AG09319 (cell line): Measurements from ENCODE around the gene TOP1.

ENCODE experiments used
- DNase-seq: peaks from one replicate; pipeline ENCODE4 v3.0.0-alpha.2; 2010; ENCODE audit warnings: low read depth; ENCODE audit errors: extremely low read depth
- TF ChIP-seq, protein P1 (sequence below): IDR thresholded peaks from 2 replicates; pipeline ENCODE4 v1.5.1; 2011; ENCODE audit warnings: low read depth, mild to moderate bottlenecking, inconsistent platforms, low read length, moderate library complexity

TOP1 gene

GRCh38 chr20:41134362-41135186 is 106.0 kb downstream of the TOP1 start:
- TF ChIP-seq, protein P1, sequence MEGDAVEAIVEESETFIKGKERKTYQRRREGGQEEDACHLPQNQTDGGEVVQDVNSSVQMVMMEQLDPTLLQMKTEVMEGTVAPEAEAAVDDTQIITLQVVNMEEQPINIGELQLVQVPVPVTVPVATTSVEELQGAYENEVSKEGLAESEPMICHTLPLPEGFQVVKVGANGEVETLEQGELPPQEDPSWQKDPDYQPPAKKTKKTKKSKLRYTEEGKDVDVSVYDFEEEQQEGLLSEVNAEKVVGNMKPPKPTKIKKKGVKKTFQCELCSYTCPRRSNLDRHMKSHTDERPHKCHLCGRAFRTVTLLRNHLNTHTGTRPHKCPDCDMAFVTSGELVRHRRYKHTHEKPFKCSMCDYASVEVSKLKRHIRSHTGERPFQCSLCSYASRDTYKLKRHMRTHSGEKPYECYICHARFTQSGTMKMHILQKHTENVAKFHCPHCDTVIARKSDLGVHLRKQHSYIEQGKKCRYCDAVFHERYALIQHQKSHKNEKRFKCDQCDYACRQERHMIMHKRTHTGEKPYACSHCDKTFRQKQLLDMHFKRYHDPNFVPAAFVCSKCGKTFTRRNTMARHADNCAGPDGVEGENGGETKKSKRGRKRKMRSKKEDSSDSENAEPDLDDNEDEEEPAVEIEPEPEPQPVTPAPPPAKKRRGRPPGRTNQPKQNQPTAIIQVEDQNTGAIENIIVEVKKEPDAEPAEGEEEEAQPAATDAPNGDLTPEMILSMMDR = no peak
- no peak for DNase-seq

DNA sequence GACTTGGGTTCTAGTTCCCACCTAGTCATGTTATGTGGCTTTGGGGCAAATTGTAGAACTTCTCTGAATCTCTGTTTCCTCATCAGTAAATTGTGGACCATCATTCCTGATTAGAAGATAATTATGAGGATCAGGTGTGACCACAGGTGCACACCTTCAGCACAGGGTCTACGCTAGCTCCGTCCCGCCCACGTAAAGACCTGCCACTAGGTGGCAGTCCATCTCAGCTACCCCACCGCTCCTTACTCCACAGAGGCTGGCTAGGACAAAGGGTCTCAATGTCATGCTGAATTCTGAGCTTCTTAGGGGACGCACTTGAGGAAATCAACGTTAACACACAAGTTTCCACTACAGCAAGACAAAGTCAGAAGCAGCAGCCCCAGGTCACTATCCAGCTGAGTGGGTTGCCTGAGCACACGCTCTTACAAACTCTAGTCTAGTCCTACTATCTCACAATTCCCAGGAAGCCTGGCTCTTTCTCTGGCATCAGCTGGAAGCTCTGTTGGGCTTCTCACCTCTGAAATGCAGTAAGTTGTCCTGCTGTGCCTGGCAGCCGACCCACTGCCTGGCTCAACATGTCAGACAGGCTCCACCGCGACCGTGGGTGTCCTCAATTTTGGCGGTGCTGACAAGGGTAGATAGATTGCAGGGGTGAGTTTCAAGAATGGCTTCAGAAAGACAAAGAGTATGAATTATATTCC is 106.7 kb downstream of the TOP1 start:
- no peak for DNase-seq
- TF ChIP-seq, protein P1 = peak; percentile 49

DNA sequence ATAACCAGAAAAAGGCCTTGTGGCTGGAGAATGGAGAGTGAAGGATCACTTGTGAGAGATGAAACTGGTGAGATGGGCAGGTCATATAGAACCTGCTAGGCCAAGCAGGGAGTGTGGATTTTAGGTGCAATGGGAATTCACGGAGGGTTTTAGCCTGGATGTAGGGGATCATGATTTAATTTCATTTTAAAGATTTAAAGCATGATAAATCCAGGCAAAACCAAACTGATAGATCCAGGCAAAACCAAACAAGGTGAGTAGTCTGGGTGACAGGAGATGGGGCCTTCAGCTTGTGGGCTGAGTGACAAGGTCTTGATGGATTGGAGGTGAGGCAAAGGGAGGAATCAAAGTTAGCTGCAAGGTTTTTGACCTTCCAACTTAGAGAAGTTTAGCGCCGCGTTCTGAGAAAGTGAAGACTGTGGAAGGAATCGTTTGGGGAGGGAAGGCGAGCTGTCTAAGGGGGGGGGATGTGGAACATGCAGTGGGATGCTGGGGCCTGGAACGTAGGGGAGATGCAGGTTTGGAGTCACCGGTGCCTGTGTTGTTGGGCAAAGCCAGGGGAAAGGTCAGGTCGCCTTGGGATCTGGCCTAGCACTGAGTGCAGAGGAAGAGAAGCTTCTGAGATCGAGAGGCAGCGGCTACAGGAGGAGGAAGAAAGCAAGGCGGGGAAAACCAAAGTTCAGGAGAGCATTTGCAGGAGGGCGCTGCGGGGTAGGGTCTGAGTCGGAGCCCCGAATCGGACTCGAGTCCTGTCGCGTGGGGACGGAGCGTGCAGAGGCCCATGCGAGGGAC is 107.5 kb downstream of the TOP1 start:
- TF ChIP-seq, protein P1 = no peak
- DNase-seq = no peak

GRCh38 chr20:41136680-41137613 is 108.3 kb downstream of the TOP1 start, which contains the start of gene PLCG1:
PLCG1 (plus strand) TSS chr20:41137543; CDS start chr20:41137642, 99 bp downstream.
- TF ChIP-seq, protein P1 = no peak

DNA sequence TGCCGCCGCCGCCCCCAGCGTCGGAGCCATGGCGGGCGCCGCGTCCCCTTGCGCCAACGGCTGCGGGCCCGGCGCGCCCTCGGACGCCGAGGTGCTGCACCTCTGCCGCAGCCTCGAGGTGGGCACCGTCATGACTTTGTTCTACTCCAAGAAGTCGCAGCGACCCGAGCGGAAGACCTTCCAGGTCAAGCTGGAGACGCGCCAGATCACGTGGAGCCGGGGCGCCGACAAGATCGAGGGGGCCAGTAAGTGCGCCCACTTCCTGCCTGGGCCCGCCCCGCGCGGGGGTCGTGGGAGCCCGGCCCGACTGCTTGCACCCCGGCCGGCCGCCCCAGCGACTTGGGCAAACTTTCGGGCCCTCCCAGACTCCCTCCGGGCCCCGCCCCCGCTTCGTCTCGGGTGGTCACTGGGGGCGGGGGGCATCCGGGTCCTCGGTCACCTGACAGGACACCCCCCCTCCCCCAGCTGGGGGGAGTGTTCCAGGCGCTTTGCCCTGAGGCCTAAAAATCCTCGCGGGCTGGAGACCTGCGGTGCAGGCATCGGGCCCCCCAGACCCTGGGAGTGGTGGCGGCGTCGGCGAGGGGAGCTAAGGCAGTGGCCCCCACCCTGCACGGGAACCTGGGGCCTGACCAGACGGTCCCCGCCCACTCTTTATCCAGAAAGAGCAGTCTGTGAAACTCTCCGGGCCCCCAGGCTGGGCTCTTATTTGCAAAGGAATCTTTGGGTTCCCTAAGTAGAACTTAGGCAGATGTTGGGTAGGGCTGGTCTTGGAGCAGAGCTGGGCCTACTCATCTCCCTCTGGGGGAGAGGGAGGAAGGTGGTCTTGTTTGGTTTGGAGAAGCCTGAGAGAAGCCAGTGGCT is 109.2 kb downstream of the TOP1 start:
- peak; percentile 24 for DNase-seq

More at GRCh38 chr20:41136680-41137613, 108.3 kb downstream of the TOP1 start, which contains the start of gene PLCG1:
- peak; percentile 43 for DNase-seq

More for the DNA sequence above, 109.2 kb downstream of the TOP1 start:
- TF ChIP-seq, protein P1 = no peak
